Parathyroid adenoma (tissue), 2 donors: ENCODE data around the gene PDE6G.
"Not testable (repeated sequence)": the region's sequence is repeated elsewhere in the genome, so short reads cannot be mapped to it uniquely, and the experiment has no call there.

Source experiments
- H2AFZ ChIP-seq: fragments of 300-600 bp; sonication (generic); one replicate; pipeline ENCODE4 v1.7.0; 2017; ENCODE audit warnings: antibody characterized with exemption, mild to moderate bottlenecking
- H3K27ac ChIP-seq: fragments of 300-600 bp; sonication (generic); one replicate; pipeline ENCODE4 v1.7.0; 2017
- H3K27me3 ChIP-seq: fragments of 300-600 bp; sonication (generic); one replicate; pipeline ENCODE4 v1.7.0; 2017; ENCODE audit warnings: low read length; ENCODE audit not compliant: control insufficient read depth, insufficient read depth
- H3K36me3 ChIP-seq: fragments of 300-600 bp; sonication (generic); one replicate; pipeline ENCODE4 v1.7.0; 2017; ENCODE audit warnings: low read length; ENCODE audit not compliant: control insufficient read depth, insufficient read depth
- H3K4me1 ChIP-seq: fragments of 300-600 bp; sonication (generic); one replicate; pipeline ENCODE4 v1.7.0; 2017; ENCODE audit warnings: control low read depth
- H3K4me2 ChIP-seq: fragments of 300-600 bp; sonication (generic); one replicate; pipeline ENCODE4 v1.7.0; 2017; ENCODE audit warnings: low read length
- H3K4me3 ChIP-seq: fragments of 300-600 bp; sonication (generic); one replicate; pipeline ENCODE4 v1.7.0; 2017; ENCODE audit warnings: low read depth, low read length
- H3K79me2 ChIP-seq: fragments of 300-600 bp; sonication (generic); one replicate; pipeline ENCODE4 v1.7.0; 2017; ENCODE audit warnings: control low read depth
- H3K9ac ChIP-seq: fragments of 300-600 bp; sonication (generic); one replicate; pipeline ENCODE4 v1.7.0; 2017; ENCODE audit warnings: mild to moderate bottlenecking
- H3K9me3 ChIP-seq: fragments of 300-600 bp; sonication (generic); one replicate; pipeline ENCODE4 v1.7.0; 2017; ENCODE audit warnings: low read length; ENCODE audit not compliant: control insufficient read depth
- CTCF ChIP-seq: fragments of 300-600 bp; sonication (generic); IDR thresholded peaks from one replicate; pipeline ENCODE4 v1.7.0; 2017; ENCODE audit warnings: antibody characterized with exemption, mild to moderate bottlenecking
- donor health status: primary hyperparathyroidism.

PDE6G gene

GRCh38 chr17:81675515-81676221 lies 19.3 kb upstream of the PDE6G start:
- H3K9me3 ChIP-seq, H3K4me3 ChIP-seq, H3K36me3 ChIP-seq, H3K4me2 ChIP-seq, H3K27me3 ChIP-seq, H3K4me1 ChIP-seq, H3K9ac ChIP-seq, H3K79me2 ChIP-seq, H2AFZ ChIP-seq, H3K27ac ChIP-seq: not testable (repeated sequence)
- peak; percentile 70 for TF ChIP-seq CTCF

GRCh38 chr17:81673561-81674258 lies 17.4 kb upstream of the PDE6G start:
- H3K4me1 ChIP-seq, result no peaks in the 10 kb centered on the region
- H3K9ac ChIP-seq, result no peak overlapping the region
- H3K27me3 ChIP-seq, result no peaks in the 10 kb centered on the region
- H3K4me3 ChIP-seq, result no peak overlapping the region
- no peaks in the 10 kb centered on the region for H3K9me3 ChIP-seq
- peaks cover 4% of the 10 kb centered on the region for H3K79me2 ChIP-seq
- no peak for TF ChIP-seq CTCF
- no peak overlapping the region for H3K4me2 ChIP-seq
- no peaks in the 10 kb centered on the region for H3K36me3 ChIP-seq
- no peak overlapping the region for H2AFZ ChIP-seq
- no peak overlapping the region for H3K27ac ChIP-seq

- Histone ChIP-seq H3K4me1 (no peaks in the 10 kb centered on the region), H2AFZ (no peak overlapping the region), H3K9me3 (no peaks in the 10 kb centered on the region), H3K36me3 (no peaks in the 10 kb centered on the region), H3K9ac (no peak overlapping the region), H3K27me3 (no peaks in the 10 kb centered on the region), H3K4me2 (no peak overlapping the region), H3K4me3 (no peak overlapping the region), H3K79me2 (peaks cover 9% of the 10 kb centered on the region), H3K27ac (no peak overlapping the region)
- no peak for TF ChIP-seq CTCF
These were observed 16.6 kb upstream of the PDE6G start for GRCh38 chr17:81672954-81673353.

GRCh38 chr17:81672504-81672903 lies 16.2 kb upstream of the PDE6G start:
- no peak overlapping the region for H3K4me3 ChIP-seq
- TF ChIP-seq CTCF, result no peak
- no peak overlapping the region for H2AFZ ChIP-seq
- no peaks in the 10 kb centered on the region for H3K4me1 ChIP-seq
- H3K79me2 ChIP-seq, result peaks cover 12% of the 10 kb centered on the region
- H3K4me2 ChIP-seq, result no peak overlapping the region
- no peak overlapping the region for H3K9ac ChIP-seq
- H3K27me3 ChIP-seq, result no peaks in the 10 kb centered on the region
- H3K36me3 ChIP-seq, result no peaks in the 10 kb centered on the region
- no peak overlapping the region for H3K27ac ChIP-seq
- H3K9me3 ChIP-seq, result no peaks in the 10 kb centered on the region

- H3K36me3 ChIP-seq, result no peaks in the 10 kb centered on the region
- TF ChIP-seq CTCF, result no peak
- peaks cover 6% of the 10 kb centered on the region for H3K4me1 ChIP-seq
- peaks cover 11% of the 10 kb centered on the region for H3K79me2 ChIP-seq
- no peaks in the 10 kb centered on the region for H3K27me3 ChIP-seq
- no peak overlapping the region for H3K4me3 ChIP-seq
- H3K4me2 ChIP-seq, result no peak overlapping the region
- no peak overlapping the region for H2AFZ ChIP-seq
- H3K27ac ChIP-seq, result no peak overlapping the region
- no peaks in the 10 kb centered on the region for H3K9me3 ChIP-seq
- H3K9ac ChIP-seq, result no peak overlapping the region
These were observed 11.4 kb upstream of the PDE6G start for GRCh38 chr17:81667754-81668153.
